H9 (cell line): Measurements from ENCODE around the gene PPP1R9A. TPM values are rescaled to one million over a fixed set of nuclear protein-coding genes. Genes with fewer than 3 reads are reported as not detected.

Experiments used
- DNase-seq: peaks from one replicate; pipeline ENCODE4 v3.0.0-alpha.2; 2017
- H2AFZ ChIP-seq: one replicate; pipeline ENCODE4 v1.6.1; 2013; ENCODE audit warnings: mild to moderate bottlenecking, low read length, control low read depth, moderate library complexity
- H2AK5ac ChIP-seq: 2 replicates; pipeline ENCODE4 v1.6.1; 2013; ENCODE audit warnings: low read length, control low read depth, mixed read lengths; ENCODE audit not compliant: insufficient read length
- H2BK120ac ChIP-seq: one replicate; pipeline ENCODE4 v1.6.1; 2013; ENCODE audit warnings: low read depth, mild to moderate bottlenecking, low read length, control low read depth, inconsistent platforms; ENCODE audit not compliant: poor library complexity, severe bottlenecking
- H2BK12ac ChIP-seq: 2 replicates; pipeline ENCODE4 v1.6.1; 2013; ENCODE audit warnings: low read length, control low read depth, mixed read lengths, low read depth; ENCODE audit not compliant: insufficient read length
- H2BK15ac ChIP-seq: 2 replicates; pipeline ENCODE4 v1.6.1; 2013; ENCODE audit warnings: low read depth, low read length, control low read depth
- H2BK20ac ChIP-seq: one replicate; pipeline ENCODE4 v1.6.1; 2013; ENCODE audit warnings: low read depth, mild to moderate bottlenecking, low read length, control low read depth, inconsistent platforms; ENCODE audit not compliant: poor library complexity, severe bottlenecking
- H2BK5ac ChIP-seq: 2 replicates; pipeline ENCODE4 v1.6.1; 2013; ENCODE audit warnings: low read length, control low read depth, mixed read lengths; ENCODE audit not compliant: insufficient read length
- H3K14ac ChIP-seq: 2 replicates; pipeline ENCODE4 v1.6.1; 2013; ENCODE audit warnings: low read length, control low read depth; ENCODE audit not compliant: insufficient read depth
- H3K18ac ChIP-seq: 2 replicates; pipeline ENCODE4 v1.6.1; 2013; ENCODE audit warnings: low read depth, mild to moderate bottlenecking, mixed read lengths, low read length, control low read depth; ENCODE audit not compliant: insufficient read length
- H3K23ac ChIP-seq: 2 replicates; pipeline ENCODE4 v1.6.1; 2013; ENCODE audit warnings: low read length, control low read depth, mixed read lengths, low read depth; ENCODE audit not compliant: insufficient read length
- H3K23me2 ChIP-seq: 2 replicates; pipeline ENCODE4 v1.6.1; 2013; ENCODE audit warnings: low read depth, mild to moderate bottlenecking, mixed read lengths, low read length, control low read depth; ENCODE audit not compliant: insufficient read length, poor library complexity, severe bottlenecking
- H3K27ac ChIP-seq: 2 replicates; pipeline ENCODE4 v1.5.1; 2013; ENCODE audit warnings: low read length, control low read depth, mixed read lengths, low read depth; ENCODE audit not compliant: insufficient read length
- H3K27me3 ChIP-seq: 2 replicates; pipeline ENCODE4 v1.6.1; 2013; ENCODE audit warnings: low read length, control low read depth, inconsistent platforms; ENCODE audit not compliant: insufficient read depth
- H3K4ac ChIP-seq: 2 replicates; pipeline ENCODE4 v1.6.1; 2013; ENCODE audit warnings: low read depth, mild to moderate bottlenecking, control low read depth, inconsistent platforms, low read length, moderate library complexity
- H3K4me1 ChIP-seq: 2 replicates; pipeline ENCODE4 v1.6.1; 2013; ENCODE audit warnings: low read length, control low read depth, inconsistent platforms; ENCODE audit not compliant: insufficient read depth
- H3K4me2 ChIP-seq: 2 replicates; pipeline ENCODE4 v1.6.1; 2013; ENCODE audit warnings: low read length, control low read depth, mixed read lengths; ENCODE audit not compliant: insufficient read length, insufficient read depth
- H3K56ac ChIP-seq: 2 replicates; pipeline ENCODE4 v1.6.1; 2013; ENCODE audit warnings: low read depth, mild to moderate bottlenecking, mixed read lengths, low read length, control low read depth; ENCODE audit not compliant: insufficient read length
- H3K79me1 ChIP-seq: 2 replicates; pipeline ENCODE4 v1.6.1; 2013; ENCODE audit warnings: low read depth, mild to moderate bottlenecking, moderate library complexity, low read length, control low read depth, inconsistent platforms; ENCODE audit not compliant: insufficient read depth, poor library complexity, severe bottlenecking
- H3K79me2 ChIP-seq: 2 replicates; pipeline ENCODE4 v1.6.1; 2013; ENCODE audit warnings: low read length, control low read depth, inconsistent platforms; ENCODE audit not compliant: insufficient read depth
- H3K9ac ChIP-seq: 2 replicates; pipeline ENCODE4 v1.6.1; 2013; ENCODE audit warnings: low read length, control low read depth, mixed read lengths; ENCODE audit not compliant: insufficient read length; ENCODE audit errors: extremely low read depth
- H3K9me3 ChIP-seq: one replicate; pipeline ENCODE4 v1.6.1; 2013; ENCODE audit warnings: low read depth, low read length, inconsistent platforms; ENCODE audit not compliant: control insufficient read depth
- H3T11ph ChIP-seq: one replicate; pipeline ENCODE4 v1.6.1; 2013; ENCODE audit warnings: mild to moderate bottlenecking, low read length, control low read depth, inconsistent platforms
- H4K20me1 ChIP-seq: one replicate; pipeline ENCODE4 v1.6.1; 2013; ENCODE audit not compliant: control insufficient read depth, insufficient read length, insufficient read depth
- H4K5ac ChIP-seq: 2 replicates; pipeline ENCODE4 v1.6.1; 2013; ENCODE audit warnings: low read depth, mild to moderate bottlenecking, mixed read lengths, low read length, control low read depth; ENCODE audit not compliant: insufficient read length
- H4K8ac ChIP-seq: replicated peaks from 2 replicates; pipeline ENCODE4 v1.6.1; 2013; ENCODE audit warnings: low read length, control low read depth, mixed read lengths, low read depth; ENCODE audit not compliant: insufficient read length
- H4K91ac ChIP-seq: 2 replicates; pipeline ENCODE4 v1.6.1; 2013; ENCODE audit warnings: low read depth, mild to moderate bottlenecking, moderate library complexity, mixed read lengths, low read length, control low read depth; ENCODE audit not compliant: insufficient read length
- H3K27ac Mint-ChIP-seq, 3 experiments: 2 replicates in 2 of 3; 3 replicates in 1 of 3; pipeline ENCODE4 v1.8.0; 2020 to 2021; ENCODE audit warnings: mixed read lengths in 3 of 3, mild to moderate bottlenecking in 1 of 3, moderate library complexity in 1 of 3
- H3K27me3 Mint-ChIP-seq: 2 replicates; pipeline ENCODE4 v1.8.0; 2021; ENCODE audit warnings: low read depth, mild to moderate bottlenecking, moderate library complexity, mixed read lengths
- H3K36me3 Mint-ChIP-seq, 3 experiments: 2 replicates in 2 of 3; 3 replicates in 1 of 3; pipeline ENCODE4 v1.8.0; 2020 to 2021; ENCODE audit warnings: low read depth in 3 of 3, mixed read lengths in 3 of 3; ENCODE audit not compliant: insufficient read depth in 1 of 3
- H3K4me1 Mint-ChIP-seq, 2 experiments: 2 replicates each; pipeline ENCODE4 v1.8.0; 2020; ENCODE audit warnings: mixed read lengths in 2 of 2
- H3K4me3 Mint-ChIP-seq, 2 experiments: 2 replicates in 1 of 2; 3 replicates in 1 of 2; pipeline ENCODE4 v1.8.0; 2020 to 2021; ENCODE audit warnings: mild to moderate bottlenecking in 2 of 2, mixed read lengths in 2 of 2, moderate library complexity in 1 of 2
- H3K9me3 Mint-ChIP-seq, 2 experiments: 2 replicates in 1 of 2; 3 replicates in 1 of 2; pipeline ENCODE4 v1.8.0; 2020; ENCODE audit warnings: mild to moderate bottlenecking in 2 of 2, mixed read lengths in 2 of 2, moderate library complexity in 1 of 2
- WGBS: extraction: QIAGEN DNeasy Blood & Tissue Kit; methylation state at CpG from one replicate; pipeline ENCODE4 v1.1.7; 2013; ENCODE audit warnings: missing lambda C conversion rate, low lambda C conversion rate, mixed read lengths; ENCODE audit not compliant: insufficient read length; ENCODE audit errors: extremely low coverage; 5-methylcytosine and 5-hydroxymethylcytosine counted together
- total RNA-seq: library from RNA; stranded (reverse); gene quantifications from 2 replicates; pipeline ENCODE4 v1.2.1, GENCODE V29; 2021
- TF ChIP-seq, protein P1 (sequence below): fragments of 200-600 bp; sonication (generic); conservative IDR thresholded peaks from 3 replicates; pipeline ENCODE4 v1.8.0; 2021; ENCODE audit warnings: antibody characterized with exemption, mild to moderate bottlenecking

PPP1R9A gene
- total RNA-seq, 1 experiment from 2014 or later: 17.0 TPM

DNA sequence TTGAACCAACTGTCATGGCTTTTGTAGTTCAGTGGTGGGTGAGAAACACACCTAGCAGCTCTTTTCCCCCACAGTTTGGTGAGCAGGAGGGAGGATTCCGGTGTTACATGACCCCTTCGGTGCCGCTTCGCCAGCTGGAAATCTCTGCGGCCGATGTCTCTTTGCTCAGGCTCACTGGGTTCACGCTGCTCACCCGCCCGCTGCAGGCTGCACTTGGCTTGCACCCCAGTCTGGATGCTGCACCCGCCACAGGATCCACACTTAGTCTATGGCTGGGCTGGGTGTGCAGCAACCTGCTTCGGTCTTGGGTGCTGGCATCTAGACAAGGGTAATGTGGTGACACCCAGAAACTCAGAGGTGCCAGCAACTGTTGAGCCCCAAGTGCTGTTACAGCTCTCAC, 225.1 kb downstream of the PPP1R9A start:
- no peak overlapping the region for H2AK5ac ChIP-seq
- H3T11ph ChIP-seq: no peak overlapping the region
- H4K20me1 ChIP-seq: no peaks in the 10 kb centered on the region
- H2BK12ac ChIP-seq: no peak overlapping the region
- H3K4me1 Mint-ChIP-seq: peaks cover 0 to 4% of the 10 kb centered on the region in 2 experiments; a peak in 1 of 4 replicates
- H4K5ac ChIP-seq: no peak overlapping the region
- H2BK5ac ChIP-seq: no peak overlapping the region
- H3K4me3 Mint-ChIP-seq: no peak overlapping the region
- no peak overlapping the region for H4K8ac ChIP-seq
- no peak overlapping the region for H3K4me2 ChIP-seq
- TF ChIP-seq, protein P1, sequence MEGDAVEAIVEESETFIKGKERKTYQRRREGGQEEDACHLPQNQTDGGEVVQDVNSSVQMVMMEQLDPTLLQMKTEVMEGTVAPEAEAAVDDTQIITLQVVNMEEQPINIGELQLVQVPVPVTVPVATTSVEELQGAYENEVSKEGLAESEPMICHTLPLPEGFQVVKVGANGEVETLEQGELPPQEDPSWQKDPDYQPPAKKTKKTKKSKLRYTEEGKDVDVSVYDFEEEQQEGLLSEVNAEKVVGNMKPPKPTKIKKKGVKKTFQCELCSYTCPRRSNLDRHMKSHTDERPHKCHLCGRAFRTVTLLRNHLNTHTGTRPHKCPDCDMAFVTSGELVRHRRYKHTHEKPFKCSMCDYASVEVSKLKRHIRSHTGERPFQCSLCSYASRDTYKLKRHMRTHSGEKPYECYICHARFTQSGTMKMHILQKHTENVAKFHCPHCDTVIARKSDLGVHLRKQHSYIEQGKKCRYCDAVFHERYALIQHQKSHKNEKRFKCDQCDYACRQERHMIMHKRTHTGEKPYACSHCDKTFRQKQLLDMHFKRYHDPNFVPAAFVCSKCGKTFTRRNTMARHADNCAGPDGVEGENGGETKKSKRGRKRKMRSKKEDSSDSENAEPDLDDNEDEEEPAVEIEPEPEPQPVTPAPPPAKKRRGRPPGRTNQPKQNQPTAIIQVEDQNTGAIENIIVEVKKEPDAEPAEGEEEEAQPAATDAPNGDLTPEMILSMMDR: no peak
- H3K27me3 ChIP-seq: no peaks in the 10 kb centered on the region
- H3K9me3 Mint-ChIP-seq: no peaks in the 10 kb centered on the region; a peak in 2 of 5 replicates
- no peak overlapping the region for H2BK15ac ChIP-seq
- H2BK20ac ChIP-seq: no peak overlapping the region
- H4K91ac ChIP-seq: no peak overlapping the region
- no CpG with 5 or more reads among the region's 11 CpGs for WGBS
- no peaks in the 10 kb centered on the region for H3K79me2 ChIP-seq
- no peak overlapping the region; the same call in 1 of the 2 replicates for H3K14ac ChIP-seq
- no peak overlapping the region for H3K9ac ChIP-seq
- no peaks in the 10 kb centered on the region for H3K4me1 ChIP-seq
- no peaks in the 10 kb centered on the region for H3K79me1 ChIP-seq
- H3K23me2 ChIP-seq: no peaks in the 10 kb centered on the region
- no peak overlapping the region for H2AFZ ChIP-seq
- no peak overlapping the region for H3K23ac ChIP-seq
- no peak overlapping the region for H2BK120ac ChIP-seq
- H3K27me3 Mint-ChIP-seq: no peaks in the 10 kb centered on the region
- no peaks in the 10 kb centered on the region for H3K9me3 ChIP-seq
- H3K4ac ChIP-seq: no peak overlapping the region
- peaks cover 8 to 21% (median 10%) of the 10 kb centered on the region in 3 experiments for H3K36me3 Mint-ChIP-seq
- H3K27ac ChIP-seq: no peak overlapping the region
- no peak for DNase-seq
- no peak overlapping the region for H3K56ac ChIP-seq
- H3K27ac Mint-ChIP-seq: no peak overlapping the region
- no peak overlapping the region for H3K18ac ChIP-seq
